Activated CD8-positive, alpha-beta memory T cell treated with anti-CD3 and anti-CD28 coated beads, Interleukin-2, amount 10 ng/mL, durations not matched to agents 7 days and 5 days (primary cell): ENCODE measurements around the gene ETFDH. TPM values are rescaled to one million over a fixed set of nuclear protein-coding genes. Genes with fewer than 3 reads are reported as not detected.
"Not testable (repeated sequence)": the region's sequence is repeated elsewhere in the genome, so short reads cannot be mapped to it uniquely, and the experiment has no call there.

Experiments
- ATAC-seq: fragments of 150-1000 bp; cut with Tn5 transposase; one replicate; pipeline ENCODE4 v1.10.0; 2021; ENCODE audit warnings: moderate library complexity
- CTCF ChIA-PET: fragments of 350-600 bp; sonication (Branson Sonifier 250); formaldehyde crosslinking; loops from one replicate; lab custom pipeline; 2021; ENCODE audit warnings: antibody characterized with exemption; lab: Charles Lee
- DNase-seq: peaks from one replicate; pipeline ENCODE4 v3.0.0-alpha.2; 2020
- H3K27ac Mint-ChIP-seq: one replicate; pipeline ENCODE4 v1.8.0; 2021; ENCODE audit warnings: mild to moderate bottlenecking, mixed read lengths
- H3K27me3 Mint-ChIP-seq: one replicate; pipeline ENCODE4 v1.8.0; 2021; ENCODE audit warnings: mixed read lengths
- H3K36me3 Mint-ChIP-seq: one replicate; pipeline ENCODE4 v1.8.0; 2021; ENCODE audit warnings: mild to moderate bottlenecking, mixed read lengths
- H3K4me1 Mint-ChIP-seq: one replicate; pipeline ENCODE4 v1.8.0; 2021; ENCODE audit warnings: mixed read lengths
- H3K4me3 Mint-ChIP-seq: one replicate; pipeline ENCODE4 v1.8.0; 2021; ENCODE audit warnings: mild to moderate bottlenecking, moderate library complexity, mixed read lengths
- H3K9me3 Mint-ChIP-seq: one replicate; pipeline ENCODE4 v1.8.0; 2022; ENCODE audit warnings: low read depth, mixed read lengths
- total RNA-seq, 2 experiments: library from RNA; stranded (reverse); gene quantifications; one replicate each; pipeline ENCODE4 v1.2.3, GENCODE V29; 2021

The ETFDH gene
- total RNA-seq, 2 experiments from 2014 or later, result 22.0 to 30.4 TPM

- H3K27me3 Mint-ChIP-seq, result peaks cover 9% of the 10 kb centered on the region
- H3K4me1 Mint-ChIP-seq, result no peaks in the 10 kb centered on the region
- DNase-seq, result no peak
- CTCF ChIA-PET, result no interaction called here
- peaks cover 3% of the 10 kb centered on the region for H3K36me3 Mint-ChIP-seq
- H3K4me3 Mint-ChIP-seq, result no peak overlapping the region
- no peak overlapping the region for H3K27ac Mint-ChIP-seq
- no peak for ATAC-seq
- H3K9me3 Mint-ChIP-seq, result no peaks in the 10 kb centered on the region
Measured at GRCh38 chr4:158739600-158739999, 67.5 kb downstream of the ETFDH start.

DNA sequence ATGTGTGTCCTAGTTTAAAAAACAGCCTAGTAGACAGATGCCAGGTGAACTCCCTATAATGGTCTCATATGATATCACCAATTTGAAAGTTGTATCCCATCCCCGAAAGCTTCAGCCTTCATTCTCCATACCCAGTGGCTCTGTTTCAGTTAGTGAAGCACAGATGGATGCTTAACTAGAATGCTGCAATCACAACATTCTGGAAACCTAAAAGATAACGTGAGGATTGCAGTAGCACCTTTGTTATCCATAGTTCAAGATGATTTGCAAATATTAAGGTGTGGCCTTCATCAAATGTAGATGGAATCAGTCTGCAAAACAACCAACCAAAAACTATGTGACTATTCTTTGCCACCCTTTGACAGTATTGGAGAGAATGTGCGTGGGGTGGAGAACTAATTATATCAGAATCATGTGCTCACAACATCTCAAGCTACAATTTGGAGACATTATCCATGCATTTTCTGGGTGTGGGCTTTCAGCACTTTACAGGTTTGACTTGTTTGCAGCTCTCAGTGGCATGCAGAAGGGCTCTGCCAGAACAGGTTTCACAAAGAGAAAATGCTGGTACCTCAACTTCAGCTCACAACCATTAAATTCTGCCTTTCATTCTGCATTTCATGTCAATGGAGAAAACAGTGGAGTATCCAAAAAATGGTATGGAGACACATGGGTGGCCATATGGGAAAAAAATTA lies 69.4 kb downstream of the ETFDH start:
- Mint-ChIP-seq H3K36me3 (peaks cover 3% of the 10 kb centered on the region), H3K9me3 (no peaks in the 10 kb centered on the region), H3K4me1 (no peaks in the 10 kb centered on the region), H3K27ac (no peak overlapping the region), H3K4me3 (no peak overlapping the region), H3K27me3 (peaks cover 9% of the 10 kb centered on the region)
- DNase-seq, result no peak
- CTCF ChIA-PET, result interaction anchor here (1.2 kb wide), 1 partner anchor 25 kb away, joined by 3 read pairs; no protein-coding TSS in a partner anchor
- ATAC-seq, result no peak

DNA sequence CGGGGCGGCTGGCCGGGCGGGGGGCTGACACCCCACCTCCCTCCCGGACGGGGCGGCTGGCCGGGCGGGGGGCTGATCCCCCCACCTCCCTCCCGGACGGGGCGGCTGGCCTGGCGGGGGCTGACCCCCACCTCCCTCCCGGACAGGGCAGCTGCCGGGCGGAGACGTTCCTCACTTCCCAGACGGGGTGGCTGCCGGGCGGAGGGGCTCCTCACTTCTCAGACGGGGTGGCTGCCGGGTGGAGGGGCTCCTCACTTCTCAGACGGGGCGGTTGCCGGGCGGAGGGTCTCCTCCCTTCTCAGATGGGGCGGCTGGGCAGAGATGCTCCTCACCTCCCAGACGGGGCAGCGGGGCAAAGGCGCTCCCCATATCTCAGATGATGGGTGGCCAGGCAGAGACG lies 74.4 kb downstream of the ETFDH start:
- ATAC-seq, H3K4me3 Mint-ChIP-seq, H3K27ac Mint-ChIP-seq, H3K9me3 Mint-ChIP-seq, CTCF ChIA-PET, DNase-seq, H3K27me3 Mint-ChIP-seq, H3K36me3 Mint-ChIP-seq, H3K4me1 Mint-ChIP-seq: not testable (repeated sequence)

- Mint-ChIP-seq H3K36me3 (no peaks in the 10 kb centered on the region), H3K27ac (no peak overlapping the region), H3K4me1 (no peaks in the 10 kb centered on the region), H3K9me3 (no peaks in the 10 kb centered on the region), H3K27me3 (peaks cover 3% of the 10 kb centered on the region), H3K4me3 (no peak overlapping the region)
- CTCF ChIA-PET, result no interaction called here
- ATAC-seq (no peak), DNase-seq (no peak)
Measured at GRCh38 chr4:158750379-158750778, 78.3 kb downstream of the ETFDH start.

GRCh38 chr4:158754385-158755180 lies 82.5 kb downstream of the ETFDH start:
- CTCF ChIA-PET, result no interaction called here
- Mint-ChIP-seq H3K4me1 (no peaks in the 10 kb centered on the region), H3K27me3 (peaks cover 17% of the 10 kb centered on the region)

DNA sequence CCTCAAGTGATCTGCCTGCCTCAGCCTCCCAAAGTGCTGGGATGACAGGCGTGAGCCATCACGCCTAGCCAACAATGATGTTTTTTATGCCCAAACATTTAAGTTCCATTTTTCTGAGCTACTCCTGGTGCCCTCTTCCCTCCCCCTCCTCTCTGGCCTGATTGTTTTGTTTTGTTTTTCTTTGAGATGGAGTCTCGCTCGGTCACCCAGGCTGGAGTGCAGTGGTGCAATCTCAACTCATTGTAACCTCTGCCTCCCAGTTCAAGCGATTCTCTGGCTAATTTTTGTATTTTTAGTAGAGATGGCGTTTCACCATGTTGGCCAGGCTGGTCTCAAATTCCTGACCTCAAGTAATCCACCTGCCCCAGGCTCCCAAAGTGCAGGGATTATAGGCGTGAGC lies 83.7 kb downstream of the ETFDH start:
- CTCF ChIA-PET, H3K27ac Mint-ChIP-seq, ATAC-seq, DNase-seq, H3K36me3 Mint-ChIP-seq, H3K4me3 Mint-ChIP-seq, H3K9me3 Mint-ChIP-seq, H3K4me1 Mint-ChIP-seq: not testable (repeated sequence)
- H3K27me3 Mint-ChIP-seq, result peaks cover 17% of the 10 kb centered on the region

More at GRCh38 chr4:158754385-158755180, 82.5 kb downstream of the ETFDH start:
- DNase-seq (no peak), ATAC-seq (no peak)
- Mint-ChIP-seq H3K27ac (no peak overlapping the region), H3K9me3 (no peaks in the 10 kb centered on the region), H3K36me3 (peaks cover 2% of the 10 kb centered on the region), H3K4me3 (no peak overlapping the region)

GRCh38 chr4:158756588-158756987 lies 84.5 kb downstream of the ETFDH start:
- no peak for DNase-seq
- peaks cover 17% of the 10 kb centered on the region for H3K27me3 Mint-ChIP-seq
- H3K4me1 Mint-ChIP-seq, result peaks cover 6% of the 10 kb centered on the region
- CTCF ChIA-PET, result no interaction called here
- no peak overlapping the region for H3K27ac Mint-ChIP-seq
- no peaks in the 10 kb centered on the region for H3K9me3 Mint-ChIP-seq
- H3K36me3 Mint-ChIP-seq, result peaks cover 2% of the 10 kb centered on the region
- ATAC-seq, result no peak
- no peak overlapping the region for H3K4me3 Mint-ChIP-seq

DNA sequence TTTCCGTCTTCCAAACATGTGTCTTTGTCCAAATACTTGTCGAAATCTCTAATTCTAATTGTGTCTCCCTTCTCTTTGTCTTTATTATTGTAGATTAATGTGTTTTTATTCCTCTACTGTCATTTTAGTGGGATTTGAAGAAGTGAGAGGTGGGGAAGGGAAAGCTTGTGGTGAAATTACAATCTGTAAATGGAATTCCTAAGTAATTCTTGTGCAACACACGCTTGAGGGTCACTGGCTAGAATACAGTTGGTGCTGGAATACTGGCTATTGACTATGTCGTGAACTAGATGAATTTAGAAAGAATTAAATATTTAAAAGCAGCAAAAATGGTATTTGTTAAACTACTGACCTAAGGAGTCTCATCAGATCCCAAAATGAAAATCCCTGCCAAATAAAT lies 86.0 kb downstream of the ETFDH start:
- CTCF ChIA-PET, result no interaction called here
- Mint-ChIP-seq H3K4me3 (no peak overlapping the region), H3K36me3 (peaks cover 2% of the 10 kb centered on the region), H3K27ac (no peak overlapping the region), H3K27me3 (peaks cover 17% of the 10 kb centered on the region), H3K4me1 (peaks cover 11% of the 10 kb centered on the region), H3K9me3 (no peaks in the 10 kb centered on the region)
- no peak for ATAC-seq
- DNase-seq, result no peak

- ATAC-seq (no peak), DNase-seq (no peak)
- Mint-ChIP-seq H3K27me3 (peaks cover 17% of the 10 kb centered on the region), H3K36me3 (peaks cover 2% of the 10 kb centered on the region), H3K4me3 (no peak overlapping the region), H3K4me1 (peaks cover 11% of the 10 kb centered on the region), H3K27ac (no peak overlapping the region), H3K9me3 (no peaks in the 10 kb centered on the region)
- CTCF ChIA-PET, result no interaction called here
Measured at GRCh38 chr4:158758703-158759102, 86.6 kb downstream of the ETFDH start.

Other genes starting within 250 kb of the ETFDH start
- gene RXFP1, start 150.4 kb upstream of the ETFDH start, total RNA-seq, result not detected
- gene C4orf46, start 409 bp upstream of the ETFDH start, total RNA-seq, result 10 to 100 TPM; 17.9 to 20.2 TPM
- 10 to 100 TPM; 39.4 to 43.9 TPM for gene PPID, start 51.1 kb downstream of the ETFDH start, total RNA-seq
- gene FNIP2, start 96.7 kb downstream of the ETFDH start, total RNA-seq, result 10 to 100 TPM; 12.3 to 17.1 TPM